NK-92 (cell line): Measurements from ENCODE around the gene ZPLD1.

Source experiments
- DNase-seq: peaks from one replicate; lab custom pipeline; 2025; ENCODE audit not compliant: unreplicated experiment; lab: John Stamatoyannopoulos, UW

The ZPLD1 gene

GRCh38 chr3:102526865-102527264 is 92.0 kb downstream of the ZPLD1 start:
- DNase-seq = no peak

- DNase-seq = no peak
These were observed 93.9 kb downstream of the ZPLD1 start for GRCh38 chr3:102528727-102529126.
